ENCODE measurements around the gene FSTL1.
"Not testable (repeated sequence)": the region's sequence is repeated elsewhere in the genome, so short reads cannot be mapped to it uniquely, and the experiment has no call there.

FSTL1 gene

GRCh38 chr3:120393243-120393642, 57.5 kb downstream of the FSTL1 start:
- H3K36me3 Mint-ChIP-seq, result no peaks in the 10 kb centered on the region
- no peak overlapping the region for H3K4me3 Mint-ChIP-seq
- no peaks in the 10 kb centered on the region for H3K9me3 Mint-ChIP-seq (ENCODE audit: low read depth)
- no peaks in the 10 kb centered on the region for H3K27me3 Mint-ChIP-seq
- H3K4me1 Mint-ChIP-seq (ENCODE audit: low read depth), result no peaks in the 10 kb centered on the region
- H3K27ac Mint-ChIP-seq, result no peak overlapping the region

- no peak overlapping the region for H3K27ac Mint-ChIP-seq
- H3K4me1 Mint-ChIP-seq (ENCODE audit: low read depth), result no peaks in the 10 kb centered on the region
- H3K4me3 Mint-ChIP-seq, result no peak overlapping the region
These were observed 67.8 kb downstream of the FSTL1 start for GRCh38 chr3:120382941-120383447.

GRCh38 chr3:120381503-120381902, 69.3 kb downstream of the FSTL1 start:
- no peak overlapping the region for H3K4me3 Mint-ChIP-seq

More at GRCh38 chr3:120382941-120383447, 67.8 kb downstream of the FSTL1 start:
- no peaks in the 10 kb centered on the region for H3K9me3 Mint-ChIP-seq (ENCODE audit: low read depth)
- H3K27me3 Mint-ChIP-seq, result peaks cover 2% of the 10 kb centered on the region
- no peaks in the 10 kb centered on the region for H3K36me3 Mint-ChIP-seq

GRCh38 chr3:120377948-120378347, 72.8 kb downstream of the FSTL1 start:
- not testable (repeated sequence) for H3K36me3 Mint-ChIP-seq; H3K27me3 Mint-ChIP-seq; H3K4me3 Mint-ChIP-seq; H3K4me1 Mint-ChIP-seq (ENCODE audit: low read depth); H3K9me3 Mint-ChIP-seq (ENCODE audit: low read depth); H3K27ac Mint-ChIP-seq

More at GRCh38 chr3:120381503-120381902, 69.3 kb downstream of the FSTL1 start:
- no peaks in the 10 kb centered on the region for H3K36me3 Mint-ChIP-seq
- H3K4me1 Mint-ChIP-seq (ENCODE audit: low read depth), result no peaks in the 10 kb centered on the region
- no peaks in the 10 kb centered on the region for H3K9me3 Mint-ChIP-seq (ENCODE audit: low read depth)
- H3K27me3 Mint-ChIP-seq, result peaks cover 2% of the 10 kb centered on the region
- H3K27ac Mint-ChIP-seq, result no peak overlapping the region

- no peaks in the 10 kb centered on the region for H3K36me3 Mint-ChIP-seq
- no peak overlapping the region for H3K4me3 Mint-ChIP-seq
- no peak overlapping the region for H3K27ac Mint-ChIP-seq
- H3K27me3 Mint-ChIP-seq, result peaks cover 10% of the 10 kb centered on the region
- H3K9me3 Mint-ChIP-seq (ENCODE audit: low read depth), result no peaks in the 10 kb centered on the region
- no peaks in the 10 kb centered on the region for H3K4me1 Mint-ChIP-seq (ENCODE audit: low read depth)
These were observed 80.3 kb downstream of the FSTL1 start for GRCh38 chr3:120370463-120370862.

- H3K27ac Mint-ChIP-seq, result no peak overlapping the region
- no peaks in the 10 kb centered on the region for H3K36me3 Mint-ChIP-seq
- H3K27me3 Mint-ChIP-seq, result peaks cover 10% of the 10 kb centered on the region
- no peaks in the 10 kb centered on the region for H3K9me3 Mint-ChIP-seq (ENCODE audit: low read depth)
- H3K4me1 Mint-ChIP-seq (ENCODE audit: low read depth), result no peaks in the 10 kb centered on the region
- H3K4me3 Mint-ChIP-seq, result no peak overlapping the region
These were observed 81.7 kb downstream of the FSTL1 start for GRCh38 chr3:120369037-120369467.

- Mint-ChIP-seq H3K36me3 (no peaks in the 10 kb centered on the region), H3K4me3 (no peak overlapping the region), H3K4me1 (ENCODE audit: low read depth) (no peaks in the 10 kb centered on the region), H3K27me3 (peaks cover 10% of the 10 kb centered on the region), H3K27ac (no peak overlapping the region), H3K9me3 (ENCODE audit: low read depth) (no peaks in the 10 kb centered on the region)
These were observed 82.6 kb downstream of the FSTL1 start for GRCh38 chr3:120368172-120368571.

- Mint-ChIP-seq H3K27me3 (peaks cover 15% of the 10 kb centered on the region), H3K9me3 (ENCODE audit: low read depth) (no peaks in the 10 kb centered on the region), H3K27ac (no peak overlapping the region), H3K4me3 (no peak overlapping the region), H3K36me3 (no peaks in the 10 kb centered on the region), H3K4me1 (ENCODE audit: low read depth) (no peaks in the 10 kb centered on the region)
These were observed 86.0 kb downstream of the FSTL1 start for GRCh38 chr3:120364821-120365220.

- Mint-ChIP-seq H3K4me3 (no peak overlapping the region), H3K9me3 (ENCODE audit: low read depth) (no peaks in the 10 kb centered on the region), H3K36me3 (no peaks in the 10 kb centered on the region), H3K27me3 (peaks cover 15% of the 10 kb centered on the region), H3K27ac (no peak overlapping the region), H3K4me1 (ENCODE audit: low read depth) (no peaks in the 10 kb centered on the region)
These were observed 86.7 kb downstream of the FSTL1 start for GRCh38 chr3:120364101-120364500.

- Mint-ChIP-seq H3K9me3 (ENCODE audit: low read depth) (no peaks in the 10 kb centered on the region), H3K4me3 (no peak overlapping the region)
These were observed 93.0 kb downstream of the FSTL1 start for GRCh38 chr3:120357807-120358206.

GRCh38 chr3:120355486-120355885, 95.3 kb downstream of the FSTL1 start:
- H3K4me1 Mint-ChIP-seq (ENCODE audit: low read depth), result no peaks in the 10 kb centered on the region
- no peak overlapping the region for H3K27ac Mint-ChIP-seq
- H3K4me3 Mint-ChIP-seq, result no peak overlapping the region
- H3K27me3 Mint-ChIP-seq, result peaks cover 11% of the 10 kb centered on the region
- H3K36me3 Mint-ChIP-seq, result no peaks in the 10 kb centered on the region
- no peaks in the 10 kb centered on the region for H3K9me3 Mint-ChIP-seq (ENCODE audit: low read depth)

More at GRCh38 chr3:120357807-120358206, 93.0 kb downstream of the FSTL1 start:
- no peak overlapping the region for H3K27ac Mint-ChIP-seq
- no peaks in the 10 kb centered on the region for H3K36me3 Mint-ChIP-seq
- H3K27me3 Mint-ChIP-seq, result peaks cover 15% of the 10 kb centered on the region
- H3K4me1 Mint-ChIP-seq (ENCODE audit: low read depth), result no peaks in the 10 kb centered on the region

- no peaks in the 10 kb centered on the region for H3K36me3 Mint-ChIP-seq
- no peak overlapping the region for H3K4me3 Mint-ChIP-seq
These were observed 97.3 kb downstream of the FSTL1 start for GRCh38 chr3:120353463-120353862.

GRCh38 chr3:120352017-120352416, 98.8 kb downstream of the FSTL1 start:
- Mint-ChIP-seq H3K27ac (no peak overlapping the region), H3K4me3 (no peak overlapping the region), H3K36me3 (peaks cover 2% of the 10 kb centered on the region), H3K4me1 (ENCODE audit: low read depth) (peaks cover 17% of the 10 kb centered on the region), H3K9me3 (ENCODE audit: low read depth) (no peaks in the 10 kb centered on the region), H3K27me3 (peaks cover 4% of the 10 kb centered on the region)

More at GRCh38 chr3:120353463-120353862, 97.3 kb downstream of the FSTL1 start:
- Mint-ChIP-seq H3K4me1 (ENCODE audit: low read depth) (peaks cover 8% of the 10 kb centered on the region), H3K27ac (no peak overlapping the region), H3K9me3 (ENCODE audit: low read depth) (no peaks in the 10 kb centered on the region), H3K27me3 (peaks cover 8% of the 10 kb centered on the region)

GRCh38 chr3:120350401-120350941, 100.3 kb downstream of the FSTL1 start:
- peak overlapping the region; percentile 90 for H3K4me3 Mint-ChIP-seq
- no peaks in the 10 kb centered on the region for H3K9me3 Mint-ChIP-seq (ENCODE audit: low read depth)
- peaks cover 3% of the 10 kb centered on the region for H3K27me3 Mint-ChIP-seq
- no peak overlapping the region for H3K27ac Mint-ChIP-seq
- peaks cover 32% of the 10 kb centered on the region for H3K4me1 Mint-ChIP-seq (ENCODE audit: low read depth)
- peaks cover 11% of the 10 kb centered on the region for H3K36me3 Mint-ChIP-seq

- peak overlapping the region; percentile 90 for H3K4me3 Mint-ChIP-seq
- peaks cover 13% of the 10 kb centered on the region for H3K36me3 Mint-ChIP-seq
- H3K27ac Mint-ChIP-seq, result peak overlapping the region; percentile 96
- H3K27me3 Mint-ChIP-seq, result no peaks in the 10 kb centered on the region
- H3K9me3 Mint-ChIP-seq (ENCODE audit: low read depth), result no peaks in the 10 kb centered on the region
- H3K4me1 Mint-ChIP-seq (ENCODE audit: low read depth), result peaks cover 39% of the 10 kb centered on the region
These were observed 101.0 kb downstream of the FSTL1 start for GRCh38 chr3:120349855-120350125.

Measured in activated naive CD8-positive, alpha-beta T cell (primary cell).